HG03159 (cell line): Measurements from ENCODE around the gene CASP6.

Experiments
- ATAC-seq: cut with Tn5 transposase; IDR thresholded peaks from one replicate; pipeline ENCODE4 v1.9.1; 2021; ENCODE audit warnings: mild to moderate bottlenecking, moderate library complexity; ENCODE audit not compliant: unreplicated experiment

CASP6 gene

GRCh38 chr4:109702950-109703663, at the start of gene CASP6:
CASP6 (minus strand) TSS chr4:109703445; CDS start chr4:109703395, 50 bp downstream.
- peak; percentile 81 for ATAC-seq

DNA sequence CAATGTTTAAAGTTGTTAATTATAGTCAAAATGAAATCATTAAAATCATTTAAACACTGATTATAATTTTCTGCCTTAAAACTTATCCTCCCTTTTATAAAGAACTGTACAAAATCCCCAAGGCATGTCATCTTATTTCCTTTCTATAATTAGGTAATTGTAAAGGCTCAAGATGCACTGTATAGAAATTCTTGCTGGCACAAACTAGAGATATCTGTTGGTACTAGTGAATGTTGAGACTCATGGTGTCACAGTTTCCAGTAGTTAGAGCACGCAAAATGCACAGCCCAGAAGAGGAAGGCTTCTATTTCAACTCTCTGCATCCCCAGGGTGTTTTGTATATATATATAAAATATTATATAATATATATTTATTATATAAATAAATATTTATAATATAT, 49.3 kb upstream of the CASP6 start:
- no peak for ATAC-seq

DNA sequence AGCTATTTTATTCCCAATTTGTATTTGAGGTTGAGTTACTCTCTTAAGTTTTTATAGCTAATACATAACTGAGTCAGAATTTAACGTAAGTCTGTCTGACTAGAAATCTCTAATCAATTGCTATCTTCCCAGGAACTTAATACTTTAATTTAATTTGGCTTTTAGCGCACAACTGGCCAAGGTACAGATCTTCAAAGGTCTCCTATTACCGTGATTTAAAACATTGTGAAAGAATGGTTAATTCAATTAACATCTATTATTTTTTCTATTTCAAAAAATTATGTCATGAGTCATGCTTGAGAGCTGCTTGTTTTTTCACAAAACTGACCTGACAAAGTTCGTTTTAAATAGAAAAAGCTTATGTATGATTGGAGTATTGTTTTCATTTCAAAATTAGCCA, 48.6 kb upstream of the CASP6 start:
- ATAC-seq, result no peak

DNA sequence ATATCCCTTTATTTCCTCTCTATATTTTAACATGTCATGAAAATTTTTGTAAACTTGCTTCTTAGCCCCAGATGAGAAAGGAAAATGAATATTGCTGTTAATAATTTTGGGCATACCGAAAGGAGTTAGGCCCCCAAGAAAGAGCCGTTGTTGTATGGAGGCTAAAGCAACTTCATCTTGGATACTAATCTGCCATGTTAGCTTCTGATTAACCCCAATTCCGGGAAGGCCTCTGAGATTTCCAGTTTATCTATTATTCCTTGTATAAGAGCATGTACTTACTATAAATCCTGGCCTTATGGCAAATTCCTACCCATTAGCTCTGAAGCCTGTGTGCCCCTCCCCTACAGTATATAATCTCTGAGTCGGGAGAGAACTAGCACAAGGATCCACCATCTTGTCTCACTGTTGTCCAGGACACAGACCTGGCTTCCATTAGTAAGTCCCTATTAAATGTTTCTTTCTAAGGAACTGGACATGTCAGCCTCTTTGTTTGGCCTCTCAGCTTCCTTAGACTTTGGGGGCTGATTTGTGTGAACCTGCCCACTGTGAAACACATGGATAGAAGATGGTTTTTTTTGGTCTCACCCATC, 47.5 kb upstream of the CASP6 start:
- no peak for ATAC-seq

GRCh38 chr4:109749388-109750082, 46.3 kb upstream of the CASP6 start:
- no peak for ATAC-seq

DNA sequence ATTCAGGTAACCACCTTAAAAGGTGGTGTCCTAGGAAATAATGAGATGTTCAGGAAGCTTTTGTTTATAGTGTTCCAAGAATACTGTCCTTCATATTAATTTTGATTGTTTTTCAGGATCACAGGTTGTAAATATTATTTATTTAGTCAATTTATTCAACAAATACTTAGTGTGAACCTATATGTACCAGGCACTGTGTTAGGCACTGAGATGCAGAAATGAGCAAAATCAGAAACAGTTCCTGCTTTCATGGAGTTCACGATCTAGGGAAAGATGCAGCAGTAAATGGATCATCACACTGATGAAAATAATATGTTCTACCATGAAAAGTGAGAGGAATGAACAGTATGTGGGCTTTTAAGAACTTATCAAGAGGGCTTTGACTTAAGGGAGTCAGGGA, 44.9 kb upstream of the CASP6 start:
- ATAC-seq, result no peak

DNA sequence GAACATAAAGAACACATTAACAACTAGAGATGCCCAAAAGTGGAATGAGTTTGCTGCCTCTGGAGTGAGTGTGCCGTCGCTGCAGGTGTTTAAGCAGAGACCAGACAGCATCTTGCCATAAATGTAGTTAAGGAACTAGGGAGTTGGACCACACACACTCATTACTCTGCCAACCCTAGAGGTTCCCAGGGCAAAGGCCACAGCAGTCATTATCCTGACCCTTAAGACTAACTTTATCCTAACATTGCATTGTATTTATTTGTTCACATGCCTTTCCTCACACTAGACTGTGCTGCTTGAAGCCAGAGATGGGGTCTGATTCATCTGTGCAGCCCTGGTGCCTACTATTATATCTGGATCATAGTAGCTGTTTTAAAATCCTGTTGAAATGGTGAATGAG, 43.5 kb upstream of the CASP6 start:
- no peak for ATAC-seq

GRCh38 chr4:109745830-109746229, 42.6 kb upstream of the CASP6 start:
- ATAC-seq, result no peak

GRCh38 chr4:109739547-109739946, 36.3 kb upstream of the CASP6 start:
- ATAC-seq, result no peak

GRCh38 chr4:109738104-109738872, 35.0 kb upstream of the CASP6 start:
- no peak for ATAC-seq

GRCh38 chr4:109735566-109736365, 32.5 kb upstream of the CASP6 start:
- ATAC-seq, result no peak

- no peak for ATAC-seq
Observed at GRCh38 chr4:109733728-109734127, 30.5 kb upstream of the CASP6 start.

GRCh38 chr4:109730619-109731545, 27.6 kb upstream of the CASP6 start:
- no peak for ATAC-seq

GRCh38 chr4:109729718-109730618, 26.7 kb upstream of the CASP6 start, which contains the start of gene PLA2G12A:
PLA2G12A (minus strand) TSS chr4:109730070; CDS start chr4:109729809, 261 bp downstream.
- ATAC-seq, result peak; percentile 83

DNA sequence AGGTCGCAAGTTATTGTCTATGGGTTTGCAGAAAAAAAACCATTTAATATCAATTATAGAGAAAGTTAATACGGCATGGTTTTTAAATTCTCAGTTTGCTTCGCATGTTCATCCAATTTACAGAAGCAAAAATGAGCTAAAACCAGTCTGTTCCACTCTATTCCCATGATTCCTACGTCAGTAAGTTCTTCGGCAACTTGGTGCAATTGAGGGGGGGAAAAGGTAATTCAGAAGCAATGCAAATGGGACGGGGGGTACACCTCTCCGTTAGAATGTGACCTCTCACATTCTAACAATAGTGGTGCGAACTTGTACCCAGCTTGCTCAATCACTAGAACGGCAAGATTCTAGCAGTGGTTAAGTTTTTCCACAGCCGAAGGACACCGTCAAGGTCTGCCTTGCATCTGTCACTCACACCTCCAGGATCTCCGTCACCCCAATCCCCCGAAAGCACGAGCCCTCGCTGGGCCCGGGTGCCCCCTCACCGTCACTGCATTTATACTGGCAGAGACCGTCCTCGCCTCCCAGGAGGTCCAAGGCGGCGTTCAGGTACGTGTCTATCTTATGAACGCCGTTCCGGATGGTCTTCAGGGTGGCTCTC, 26.0 kb upstream of the CASP6 start:
- no peak for ATAC-seq

DNA sequence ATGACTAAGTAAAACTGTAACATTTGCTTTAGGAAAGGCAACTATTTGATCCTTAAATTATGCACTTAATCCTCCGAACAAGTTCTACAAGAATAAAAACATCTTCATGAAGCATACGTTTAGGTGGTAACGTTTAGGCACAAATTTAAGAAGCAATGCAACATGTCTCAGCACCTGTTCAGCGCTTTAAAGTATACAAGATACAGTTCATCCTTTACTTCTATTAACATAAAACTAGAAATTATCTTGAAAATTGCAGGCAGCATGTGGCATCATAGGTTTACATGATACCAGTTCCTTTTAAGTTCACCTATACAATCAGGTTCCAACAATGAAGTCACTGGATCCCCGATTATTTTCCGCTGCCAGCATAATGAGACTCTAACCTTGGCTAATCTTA, 25.1 kb upstream of the CASP6 start:
- ATAC-seq, result no peak

- no peak for ATAC-seq
Observed at GRCh38 chr4:109723110-109723509, 19.9 kb upstream of the CASP6 start.

DNA sequence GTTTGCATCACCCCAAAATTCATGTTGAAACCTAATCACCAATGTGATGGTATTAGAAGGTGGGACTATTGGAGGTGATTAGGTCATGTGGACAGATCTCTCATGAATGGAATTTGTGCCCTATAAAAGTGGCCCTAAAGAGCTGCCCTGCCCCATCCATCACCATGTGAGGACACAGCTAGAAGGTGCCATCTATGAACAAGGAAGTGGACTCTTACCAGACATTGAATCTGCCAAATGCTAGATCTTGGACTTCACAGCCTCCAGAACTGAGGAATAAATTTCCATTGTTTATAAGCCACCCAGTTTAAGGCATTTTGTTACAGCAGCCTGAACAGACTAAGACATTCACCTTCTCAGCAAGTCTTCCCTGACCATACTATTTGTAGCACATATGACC, 19.1 kb upstream of the CASP6 start:
- ATAC-seq, result no peak
